NT2/D1 (cell line): ENCODE data around the gene ZNF670.
"Not testable (repeated sequence)": the region's sequence is repeated elsewhere in the genome, so short reads cannot be mapped to it uniquely, and the experiment has no call there.

ENCODE experiments used
- YY1 ChIP-seq: IDR thresholded peaks from 2 replicates; pipeline ENCODE4 v1.6.1; 2011; ENCODE audit not compliant: insufficient read length, insufficient read depth
- ZNF274 ChIP-seq: IDR thresholded peaks from 2 replicates; pipeline ENCODE4 v1.6.1; 2011; ENCODE audit warnings: mild to moderate bottlenecking, low read depth, low read length

- not testable (repeated sequence) for TF ChIP-seq ZNF274, YY1
Measured at GRCh38 chr1:247127519-247128282, 49.1 kb upstream of the ZNF670 start.
